HUES6 (cell line): ENCODE measurements around the gene FOXP2.
"Not testable (repeated sequence)": the region's sequence is repeated elsewhere in the genome, so short reads cannot be mapped to it uniquely, and the experiment has no call there.

Source experiments
- H3K27ac ChIP-seq: 2 replicates; pipeline ENCODE4 v1.7.0; 2013; ENCODE audit warnings: low read depth, mild to moderate bottlenecking, low read length, inconsistent platforms
- H3K27me3 ChIP-seq: 2 replicates; pipeline ENCODE4 v1.6.1; 2013; ENCODE audit warnings: low read length; ENCODE audit not compliant: control insufficient read depth, insufficient read depth
- H3K36me3 ChIP-seq: 2 replicates; pipeline ENCODE4 v1.6.1; 2013; ENCODE audit warnings: low read length; ENCODE audit not compliant: control insufficient read depth, insufficient read depth
- H3K4me1 ChIP-seq: 2 replicates; pipeline ENCODE4 v1.6.1; 2013; ENCODE audit warnings: low read length; ENCODE audit not compliant: control insufficient read depth, insufficient read depth
- H3K4me3 ChIP-seq: 2 replicates; pipeline ENCODE4 v1.5.1; 2013; ENCODE audit warnings: low read depth, low read length
- H3K9ac ChIP-seq: one replicate; pipeline ENCODE4 v1.6.1; 2013; ENCODE audit warnings: mild to moderate bottlenecking, low read length
- H3K9me3 ChIP-seq: 2 replicates; pipeline ENCODE4 v1.6.1; 2013; ENCODE audit warnings: low read depth, low read length; ENCODE audit not compliant: control insufficient read depth, insufficient read depth

The FOXP2 gene

DNA sequence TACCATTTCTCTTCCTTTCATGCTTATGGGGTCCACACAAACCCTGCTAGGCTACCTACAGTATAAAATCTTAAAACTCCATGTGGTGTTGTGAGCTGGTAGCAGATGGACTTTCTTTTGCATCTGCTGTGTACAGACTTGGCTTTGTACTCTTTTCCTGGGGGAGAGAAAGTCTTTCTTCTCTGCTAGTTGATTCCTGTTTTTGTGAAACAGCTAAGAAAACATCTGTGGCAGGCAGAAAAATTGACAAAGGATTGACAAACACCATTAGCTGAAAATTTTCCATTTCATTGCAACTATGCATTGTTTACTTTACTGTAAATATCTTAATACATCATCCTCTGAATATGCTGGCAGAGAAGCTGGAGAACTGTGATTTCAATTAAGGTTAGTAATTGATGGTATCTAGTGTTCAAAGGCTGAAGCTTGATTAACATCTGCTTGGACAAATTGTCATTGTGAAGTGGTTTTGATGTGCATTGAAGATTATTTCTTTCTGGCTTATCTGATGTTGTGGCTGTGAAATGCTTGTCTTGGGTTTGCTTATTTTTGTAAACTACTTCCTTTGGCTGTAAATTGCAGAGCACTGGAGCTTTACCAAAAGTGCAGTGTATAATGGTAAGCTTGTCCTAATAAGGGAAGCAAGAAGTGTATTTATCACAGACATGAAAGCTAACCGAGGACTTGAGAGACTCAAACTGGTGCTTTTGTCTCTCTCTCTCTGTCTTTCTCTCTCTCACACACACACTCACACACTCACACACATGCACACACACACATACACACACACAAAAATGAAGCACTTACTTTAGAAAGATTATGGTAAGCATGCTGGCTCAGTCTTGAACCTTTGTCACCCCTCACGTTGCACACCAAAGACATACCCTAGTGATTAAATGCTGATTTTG lies at the start of gene FOXP2:
Gene FOXP2, plus strand, starts transcription at position 660 of the 908 bp plus-strand sequence. CDS start 11,697 bp downstream, outside the sequence.
- 0 out of 2 replicates have a peak within 1 kb of the TSS, but pooled peaks have one; percentile 6 for H3K27ac ChIP-seq
- H3K4me3 ChIP-seq = peak within 1 kb of the TSS; percentile 21

GRCh38 chr7:114365791-114366190 lies 48.8 kb upstream of the FOXP2 start:
- H3K4me1 ChIP-seq = peaks cover 7% of the 10 kb centered on the region; the same call in 1 of the 2 replicates
- no peaks in the 10 kb centered on the region for H3K9me3 ChIP-seq
- H3K36me3 ChIP-seq = no peaks in the 10 kb centered on the region
- H3K27me3 ChIP-seq = no peaks in the 10 kb centered on the region
- H3K27ac ChIP-seq = no peak overlapping the region
- no peak overlapping the region for H3K9ac ChIP-seq
- no peak overlapping the region for H3K4me3 ChIP-seq

More for the DNA sequence above, at the start of gene FOXP2:
- Histone ChIP-seq H3K27me3 (no peaks in the 10 kb centered on the region), H3K36me3 (no peaks in the 10 kb centered on the region), H3K4me1 (peaks cover 18% of the 10 kb centered on the region), H3K9ac (no peak within 1 kb of the TSS), H3K9me3 (no peaks in the 10 kb centered on the region)

- Histone ChIP-seq H3K4me3 (no peak overlapping the region), H3K9me3 (no peaks in the 10 kb centered on the region), H3K9ac (no peak overlapping the region), H3K27me3 (no peaks in the 10 kb centered on the region), H3K36me3 (no peaks in the 10 kb centered on the region), H3K27ac (no peak overlapping the region), H3K4me1 (peaks cover 3% of the 10 kb centered on the region; the same call in 1 of the 2 replicates)
These were observed 46.1 kb upstream of the FOXP2 start for GRCh38 chr7:114368492-114368891.

DNA sequence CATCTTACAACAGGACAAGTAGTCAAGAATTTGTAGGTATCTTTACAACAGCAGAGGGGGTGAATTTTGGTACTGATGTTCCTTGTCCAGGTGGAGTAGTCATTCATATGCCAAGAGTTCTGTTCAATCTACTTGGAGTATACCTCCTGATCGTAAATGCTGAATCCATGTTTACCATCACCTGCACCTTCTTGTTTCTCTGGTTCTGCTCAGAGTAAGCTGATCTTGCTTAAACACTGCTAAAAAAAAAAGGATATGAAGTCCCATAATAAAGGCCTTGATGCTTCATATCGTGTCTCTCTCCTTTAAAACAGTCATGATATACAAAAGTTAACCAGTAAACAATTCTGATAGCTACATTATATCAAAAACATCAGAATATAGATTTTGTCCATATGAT lies 45.3 kb upstream of the FOXP2 start:
- Histone ChIP-seq H3K9ac (no peak overlapping the region), H3K27me3 (no peaks in the 10 kb centered on the region), H3K27ac (no peak overlapping the region), H3K4me3 (no peak overlapping the region), H3K36me3 (no peaks in the 10 kb centered on the region), H3K4me1 (no peaks in the 10 kb centered on the region), H3K9me3 (no peaks in the 10 kb centered on the region)

DNA sequence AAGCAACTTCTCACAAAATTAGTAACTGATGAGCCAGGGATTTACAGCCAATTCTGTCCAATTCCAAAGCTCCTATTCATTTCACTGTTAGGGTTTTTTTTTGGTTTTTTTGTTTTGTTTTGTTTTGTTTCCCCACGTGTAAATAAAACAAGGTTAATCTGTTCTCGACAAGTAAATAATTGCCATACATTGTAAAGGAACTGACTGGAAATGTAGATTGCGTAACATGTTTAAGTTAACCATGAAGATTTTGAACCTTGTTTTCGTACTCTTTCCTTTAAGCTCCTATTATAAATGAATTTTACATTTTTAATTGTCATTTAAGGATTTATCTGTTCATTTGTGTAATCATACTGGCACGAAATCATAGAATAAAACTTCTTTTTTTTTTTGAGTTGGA lies 42.0 kb upstream of the FOXP2 start:
- H3K27ac ChIP-seq = no peak overlapping the region

DNA sequence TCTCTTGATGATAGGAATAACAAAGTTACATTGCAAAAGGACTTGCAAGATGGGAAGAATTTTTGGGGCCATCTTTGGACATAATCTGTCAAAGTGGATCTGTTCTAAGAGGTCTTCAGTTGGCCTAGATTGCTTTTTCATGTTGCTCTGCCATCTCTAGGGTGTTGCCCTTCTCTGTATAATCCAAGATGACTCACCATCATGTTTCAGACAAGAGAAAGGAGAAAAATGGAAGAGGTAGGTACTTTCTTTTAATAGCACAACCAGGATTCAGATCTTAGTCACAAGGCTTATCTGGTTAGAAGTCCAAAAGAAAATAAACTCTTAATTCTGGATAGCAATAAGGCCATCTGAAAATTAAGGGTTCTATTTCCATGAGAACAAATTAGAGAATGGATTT lies 38.7 kb upstream of the FOXP2 start:
- H3K4me1 ChIP-seq = no peaks in the 10 kb centered on the region
- H3K27me3 ChIP-seq = no peaks in the 10 kb centered on the region
- H3K27ac ChIP-seq = no peak overlapping the region
- no peak overlapping the region for H3K4me3 ChIP-seq
- no peaks in the 10 kb centered on the region for H3K9me3 ChIP-seq
- H3K36me3 ChIP-seq = no peaks in the 10 kb centered on the region
- H3K9ac ChIP-seq = no peak overlapping the region

More for the DNA sequence above, 42.0 kb upstream of the FOXP2 start:
- no peak overlapping the region for H3K9ac ChIP-seq
- H3K36me3 ChIP-seq = no peaks in the 10 kb centered on the region
- H3K9me3 ChIP-seq = no peaks in the 10 kb centered on the region
- no peaks in the 10 kb centered on the region for H3K27me3 ChIP-seq
- no peaks in the 10 kb centered on the region for H3K4me1 ChIP-seq
- no peak overlapping the region for H3K4me3 ChIP-seq

DNA sequence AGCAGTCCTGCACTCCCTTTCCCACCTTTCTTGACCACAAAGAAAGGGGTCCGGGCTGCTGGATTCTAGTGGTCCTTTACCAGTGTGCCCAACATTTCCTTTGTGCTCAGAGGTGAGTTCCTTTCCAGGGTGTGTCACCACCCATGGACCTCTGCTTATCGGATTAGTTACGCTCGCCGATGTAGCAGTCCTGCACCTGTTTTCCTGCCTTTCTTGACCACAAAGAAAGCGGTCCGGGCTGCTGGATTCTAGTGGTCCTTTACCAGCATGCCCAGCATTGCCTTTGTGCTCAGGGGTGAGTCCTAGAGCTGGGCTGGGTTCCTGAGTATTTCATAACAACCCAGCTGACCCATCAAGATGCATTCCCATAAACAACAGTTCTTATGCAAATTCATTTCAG lies 30.7 kb upstream of the FOXP2 start:
- not testable (repeated sequence) for H3K4me1 ChIP-seq, H3K27ac ChIP-seq, H3K4me3 ChIP-seq, H3K36me3 ChIP-seq, H3K27me3 ChIP-seq, H3K9me3 ChIP-seq, H3K9ac ChIP-seq

DNA sequence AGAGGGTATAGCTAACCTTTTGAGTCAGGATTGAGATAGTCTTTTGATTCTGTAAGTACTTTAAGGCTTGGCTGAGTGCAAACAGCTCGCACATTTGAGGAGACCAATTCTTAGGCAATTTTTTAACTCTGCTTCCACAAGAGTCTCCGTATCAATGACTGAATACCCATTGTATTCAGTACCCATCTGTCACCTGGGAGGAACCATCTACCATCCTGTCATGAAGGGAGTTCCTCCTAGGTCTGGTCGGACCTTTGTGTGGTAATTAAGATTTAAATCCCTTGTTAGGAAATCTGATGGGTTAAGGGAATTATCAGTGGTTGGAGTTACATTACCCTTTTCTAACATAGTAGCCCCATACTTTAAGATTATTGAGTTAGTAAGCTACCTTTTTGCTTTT lies 30.3 kb upstream of the FOXP2 start:
- H3K4me3 ChIP-seq, H3K9me3 ChIP-seq, H3K4me1 ChIP-seq, H3K36me3 ChIP-seq, H3K9ac ChIP-seq, H3K27ac ChIP-seq, H3K27me3 ChIP-seq: not testable (repeated sequence)

DNA sequence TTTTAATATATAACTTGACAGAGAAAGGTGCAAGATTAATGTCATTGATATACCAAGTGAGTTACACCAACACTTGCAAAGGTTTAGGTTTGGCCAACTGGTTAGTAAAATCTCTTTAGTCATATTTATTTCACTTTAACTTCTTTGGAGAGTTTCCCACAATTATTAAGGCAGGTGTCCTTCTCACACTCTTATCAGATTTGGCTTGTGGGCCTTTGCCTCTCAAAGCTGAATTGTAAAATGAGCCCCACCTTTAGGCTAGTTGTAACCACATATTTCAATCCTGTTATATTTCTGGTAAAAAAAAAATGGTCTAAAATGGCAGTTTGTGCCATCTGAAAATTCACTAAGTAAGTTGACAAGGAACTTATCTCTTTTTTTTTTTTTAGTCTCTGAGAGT lies 26.6 kb upstream of the FOXP2 start:
- H3K4me3 ChIP-seq = no peak overlapping the region
- no peaks in the 10 kb centered on the region for H3K27me3 ChIP-seq
- no peak overlapping the region for H3K27ac ChIP-seq
- no peak overlapping the region for H3K9ac ChIP-seq
- no peaks in the 10 kb centered on the region for H3K36me3 ChIP-seq
- H3K9me3 ChIP-seq = no peaks in the 10 kb centered on the region
- H3K4me1 ChIP-seq = no peaks in the 10 kb centered on the region

DNA sequence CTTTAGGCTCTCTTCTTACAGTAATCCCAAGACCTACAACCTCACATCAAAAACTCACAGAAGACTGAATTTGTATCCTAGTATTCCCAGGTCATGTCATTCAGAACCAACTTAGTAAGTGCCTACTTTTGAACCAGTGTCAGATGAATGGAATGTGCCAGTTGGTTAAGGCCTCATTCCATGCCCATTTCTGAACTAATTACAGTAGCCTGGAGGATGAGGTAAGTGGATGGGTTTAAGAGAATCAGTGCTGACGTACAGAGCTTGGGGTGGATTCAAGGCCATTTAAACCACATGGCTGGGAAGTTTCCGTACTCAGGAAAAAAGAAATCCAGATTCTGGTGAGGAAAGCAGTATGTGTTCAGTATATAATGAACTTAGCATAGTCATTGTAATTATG lies 21.9 kb upstream of the FOXP2 start:
- no peak overlapping the region for H3K4me3 ChIP-seq
- no peak overlapping the region for H3K27ac ChIP-seq
- H3K9me3 ChIP-seq = no peaks in the 10 kb centered on the region
- no peaks in the 10 kb centered on the region for H3K36me3 ChIP-seq
- peaks cover 3% of the 10 kb centered on the region; the same call in 1 of the 2 replicates for H3K4me1 ChIP-seq
- no peak overlapping the region for H3K9ac ChIP-seq
- no peaks in the 10 kb centered on the region for H3K27me3 ChIP-seq

GRCh38 chr7:114402876-114403635 lies 11.6 kb upstream of the FOXP2 start:
- H3K9ac ChIP-seq = no peak overlapping the region
- H3K27me3 ChIP-seq = no peaks in the 10 kb centered on the region
- H3K4me3 ChIP-seq = no peak overlapping the region
- H3K9me3 ChIP-seq = no peaks in the 10 kb centered on the region
- no peaks in the 10 kb centered on the region for H3K4me1 ChIP-seq
- no peaks in the 10 kb centered on the region for H3K36me3 ChIP-seq
- no peak overlapping the region for H3K27ac ChIP-seq
